ENCODE data around the gene MTX1. TPM values are rescaled to one million over a fixed set of nuclear protein-coding genes. Genes with fewer than 3 reads are reported as not detected.

Gene MTX1
- total and polyA plus RNA-seq, 2 of the 4 experiments (the other 2 are of a cell fraction): 67.2 to 73.7 TPM

GRCh38 chr1:155173478-155174323, 34.8 kb upstream of the MTX1 start, which contains the start of gene TRIM46:
Gene TRIM46 (plus strand): TSS chr1:155173849. CDS start chr1:155173967, 118 bp downstream.
- H3K18ac ChIP-seq (ENCODE audit: low read depth, low read length): peak within 1 kb of the TSS; percentile 38
- peak; percentile 34 for DNase-seq
- H4K5ac ChIP-seq (ENCODE audit: low read depth, low read length): peak within 1 kb of the TSS; percentile 92
- peak within 1 kb of the TSS; percentile 87 for H2AK5ac ChIP-seq (ENCODE audit: low read depth, low read length)
- H2AFZ ChIP-seq (replicated peaks; ENCODE audit: low read length, poor library complexity): peak within 1 kb of the TSS; percentile 96
- POLR2A ChIA-PET (ENCODE audit: unreplicated experiment): interaction anchor here (0.9 to 1.0 kb wide), 2 partner anchors 20 to 51 kb away, joined by 3 to 4 read pairs; no protein-coding TSS in a partner anchor
- no peaks in the 10 kb centered on the region for H3K27me3 ChIP-seq (ENCODE audit: control insufficient read depth, insufficient read depth, low read length)
- peak within 1 kb of the TSS; percentile 82 for H3K14ac ChIP-seq (replicated peaks; ENCODE audit: low read depth, low read length)
- H3K4me2 ChIP-seq (ENCODE audit: low read depth, low read length): peak within 1 kb of the TSS; percentile 94
- H3K4ac ChIP-seq (ENCODE audit: low read depth, low read length): peak within 1 kb of the TSS; percentile 92
- BruUV-seq (replicated peaks): no TSS peak
- H2BK5ac ChIP-seq (ENCODE audit: low read depth, low read length, poor library complexity, severe bottlenecking): peak within 1 kb of the TSS; percentile 86
- WGBS, 2 experiments (ENCODE audit: extremely low coverage in 2 of 2, insufficient read length in 1 of 2): 2% methylated on average over 5 of the region's 38 CpGs; no CpG with 5 or more reads in 1 of the 2 experiments
- in situ Hi-C loops (cut with MboI; ENCODE audit: low sequenced_read_pairs) (no loop called here), dilution Hi-C loops (cut with HindIII; ENCODE audit: low sequenced_read_pairs, unreplicated experiment) (no loop called here), intact Hi-C loops (cut with micrococcal nuclease) (loop anchor here (10.0 kb wide), 2 partner anchors 199 to 421 kb away; partner anchors contain the start of genes CKS1B and SHC1)
- no peaks in the 10 kb centered on the region for H3K9me3 ChIP-seq (ENCODE audit: control insufficient read depth, insufficient read depth, low read length)
- H3K9ac ChIP-seq (ENCODE audit: low read depth, low read length): peak within 1 kb of the TSS; percentile 94
- H2BK120ac ChIP-seq (ENCODE audit: low read depth, low read length): peak within 1 kb of the TSS; percentile 37
- H3K9me1 ChIP-seq (ENCODE audit: insufficient read depth, low read length): peaks cover 2% of the 10 kb centered on the region; the same call in 1 of the 2 replicates
- H3K23ac ChIP-seq (ENCODE audit: low read depth, low read length): peak within 1 kb of the TSS; percentile 66; the same call in 1 of the 2 replicates
- H3K79me1 ChIP-seq (ENCODE audit: low read depth in 1 of 2, low read length in 2 of 2): peaks cover 0 to 46% of the 10 kb centered on the region in 2 experiments
- H4K20me1 ChIP-seq (ENCODE audit: insufficient read depth, low read length): no peaks in the 10 kb centered on the region
- H2AK9ac ChIP-seq (replicated peaks; ENCODE audit: low read depth, low read length, poor library complexity): peak within 1 kb of the TSS; percentile 96
- H3K27ac ChIP-seq (ENCODE audit: insufficient read depth, low read length): peak within 1 kb of the TSS; percentile 93
- CTCF ChIA-PET: interaction anchor here (0.6 to 1.6 kb wide), 7 partner anchors 20 to 705 kb away, joined by 3 to 19 read pairs (median 6); partner anchors contain the start of genes CLK2, PBXIP1 and THBS3
- no peak within 1 kb of the TSS for H2BK20ac ChIP-seq (ENCODE audit: low read depth, low read length)
- H4K91ac ChIP-seq (ENCODE audit: insufficient read depth, low read depth, low read length): peak within 1 kb of the TSS; percentile 83
- peak; percentile 40 for ATAC-seq (ENCODE audit: low read depth)
- peaks cover 3% of the 10 kb centered on the region for H3K4me1 ChIP-seq (ENCODE audit: control insufficient read depth, insufficient read depth, low read length)
- H4K8ac ChIP-seq (ENCODE audit: low read depth in 2 of 2, low read length in 2 of 2): peak within 1 kb of the TSS; percentile 34 to 98
- H2BK15ac ChIP-seq (ENCODE audit: low read depth, low read length): no peak within 1 kb of the TSS; the same call in 2 of the 3 replicates
- peak within 1 kb of the TSS; percentile 81 for H3K4me3 ChIP-seq (ENCODE audit: insufficient read depth, low read depth, low read length)
- H3K56ac ChIP-seq (ENCODE audit: extremely low read depth, insufficient read depth, low read length): peak within 1 kb of the TSS; percentile 76
- H3K36me3 ChIP-seq (ENCODE audit: control insufficient read depth, insufficient read depth, low read length): peaks cover 32% of the 10 kb centered on the region
- no peak for TF ChIP-seq CEBPB (IDR thresholded peaks at IDR 0.05; ENCODE audit: low read depth, low read length)
- TF ChIP-seq CTCF (conservative IDR thresholded peaks at IDR 0.05; ENCODE audit: low read depth, low read length): no peak
- TF ChIP-seq MAZ (IDR thresholded peaks at IDR 0.05; ENCODE audit: borderline replicate concordance, low read depth, low read length): no peak; the same call in 1 of the 2 replicates
- TF ChIP-seq RAD21 (IDR thresholded peaks at IDR 0.05; ENCODE audit: low read length): no peak
- TF ChIP-seq USF2 (IDR thresholded peaks at IDR 0.05; ENCODE audit: low read depth, low read length): peak; percentile 53
